Hypothalamus (tissue), 51 donors: ENCODE results near the gene PPP1R13B.

Experiments
- DNase-seq, 51 donors: peaks; one replicate each; lab custom pipeline; 2025; lab: John Stamatoyannopoulos, UW

The PPP1R13B gene

GRCh38 chr14:103734081-103734888, 113.1 kb downstream of the PPP1R13B start:
- DNase-seq: no peak

GRCh38 chr14:103733651-103734050, 113.7 kb downstream of the PPP1R13B start:
- DNase-seq: no peak

DNA sequence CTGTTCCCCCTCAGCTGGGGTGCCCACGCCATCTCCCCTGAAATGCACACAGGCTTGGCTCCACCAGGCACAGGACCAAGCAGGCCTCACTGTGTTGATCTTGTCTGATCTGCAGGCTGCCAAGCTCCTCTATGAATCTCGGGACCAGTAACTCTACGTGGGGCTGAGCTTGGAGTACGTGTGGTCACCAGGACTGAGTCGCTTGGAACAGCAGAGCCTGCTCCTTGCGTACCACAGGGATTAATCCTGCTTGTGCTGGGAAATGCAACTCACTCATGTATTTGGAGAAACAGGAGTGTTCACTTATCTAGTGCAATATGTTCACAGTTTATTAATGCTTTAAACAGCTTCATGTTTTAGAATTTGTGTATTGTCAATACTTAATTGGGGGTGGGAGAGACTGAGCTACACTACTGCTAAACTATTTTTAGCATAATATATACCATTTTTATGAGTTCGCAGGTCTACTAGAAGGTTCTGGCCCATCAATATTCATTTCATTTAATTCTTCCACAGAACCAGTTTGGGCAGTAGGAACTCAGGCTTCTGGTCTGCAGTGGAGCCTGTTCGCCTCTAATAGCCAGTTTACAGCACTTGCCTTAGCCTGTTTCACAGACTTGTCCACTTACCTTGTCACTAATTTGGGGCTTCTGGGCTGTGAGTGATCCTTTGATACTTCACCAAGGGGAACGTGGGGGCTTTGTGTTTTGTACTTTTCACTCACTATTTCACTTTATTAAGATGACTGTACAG, 114.3 kb downstream of the PPP1R13B start:
- DNase-seq: no peak

DNA sequence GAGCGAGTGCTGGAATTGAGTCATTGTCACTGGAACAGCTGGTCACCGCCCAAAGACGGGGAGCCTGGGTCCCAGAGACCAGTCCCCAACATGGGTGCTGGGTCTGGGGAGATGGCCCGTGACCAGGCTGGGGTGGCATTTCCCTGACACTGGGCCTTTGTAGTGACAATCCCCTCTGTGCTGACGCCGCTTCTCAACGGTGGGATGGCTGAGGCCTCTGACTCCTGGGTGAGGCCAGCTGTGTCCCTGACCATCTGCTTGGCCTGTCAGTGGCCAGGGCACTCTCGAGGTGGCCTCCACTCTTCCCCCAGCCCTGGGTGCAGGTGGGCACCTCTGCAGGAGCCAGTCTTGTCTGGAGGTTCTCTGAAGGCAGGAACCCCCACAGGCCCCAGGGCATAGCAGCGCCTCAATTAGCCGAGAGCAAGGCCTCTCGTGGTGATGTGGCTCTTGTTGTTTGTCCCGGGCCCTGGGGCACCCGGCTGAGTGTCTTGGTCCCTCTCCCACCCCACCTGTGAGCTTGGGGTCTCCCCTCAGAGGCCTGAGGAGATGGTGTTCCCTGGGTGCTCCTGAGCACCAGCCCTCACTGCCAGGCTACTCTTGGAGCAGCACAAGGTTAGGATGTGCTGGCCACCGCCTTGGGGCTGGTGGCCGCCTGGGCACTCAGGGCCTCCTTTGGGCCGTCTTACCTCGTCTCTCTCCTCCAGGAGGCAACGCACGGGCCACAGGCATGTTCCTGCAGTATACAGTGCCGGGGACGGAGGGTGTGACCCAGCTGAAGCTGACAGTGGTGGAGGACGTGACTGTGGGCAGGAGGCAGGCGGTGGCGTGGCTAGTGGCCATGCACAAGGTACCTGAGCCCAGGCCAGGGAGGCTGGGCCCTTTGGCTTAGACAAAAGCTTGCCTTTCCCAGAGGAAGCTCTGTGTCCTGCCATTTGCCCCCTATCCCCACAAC, 115.2 kb downstream of the PPP1R13B start:
- DNase-seq: no peak

GRCh38 chr14:103731481-103731880, 115.9 kb downstream of the PPP1R13B start:
- DNase-seq: no peak

DNA sequence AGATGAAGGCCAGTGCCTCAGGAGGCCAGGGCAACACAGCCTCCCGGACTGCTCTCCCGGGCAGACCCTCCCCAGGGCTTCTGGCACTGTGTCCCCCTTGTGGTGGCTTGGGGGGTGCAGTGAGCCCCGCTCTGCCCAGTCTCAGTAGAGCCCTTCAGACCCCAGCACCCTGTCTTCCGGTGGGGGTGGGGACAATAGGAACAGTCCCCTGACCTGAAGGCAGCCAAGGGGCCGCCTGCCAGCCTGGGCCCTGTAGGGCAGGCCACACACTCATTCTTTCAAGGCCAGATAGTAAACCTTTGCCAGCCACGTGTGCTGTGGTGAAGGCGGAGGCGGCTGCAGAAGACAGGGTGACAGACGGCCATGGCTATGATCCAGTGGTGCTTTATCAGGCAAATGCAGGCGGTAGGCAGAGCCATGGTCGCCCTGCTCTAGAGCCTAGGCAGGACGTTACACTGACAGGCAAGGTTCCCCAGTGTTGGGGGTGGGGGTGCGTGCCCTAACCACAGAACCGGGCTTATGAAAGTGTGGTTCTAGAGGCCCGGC, 116.8 kb downstream of the PPP1R13B start:
- peak in 3 of 51 donors; percentile 12 to 37 (median 23) for DNase-seq

- no peak for DNase-seq
Measured at GRCh38 chr14:103729496-103730448, 117.6 kb downstream of the PPP1R13B start.

DNA sequence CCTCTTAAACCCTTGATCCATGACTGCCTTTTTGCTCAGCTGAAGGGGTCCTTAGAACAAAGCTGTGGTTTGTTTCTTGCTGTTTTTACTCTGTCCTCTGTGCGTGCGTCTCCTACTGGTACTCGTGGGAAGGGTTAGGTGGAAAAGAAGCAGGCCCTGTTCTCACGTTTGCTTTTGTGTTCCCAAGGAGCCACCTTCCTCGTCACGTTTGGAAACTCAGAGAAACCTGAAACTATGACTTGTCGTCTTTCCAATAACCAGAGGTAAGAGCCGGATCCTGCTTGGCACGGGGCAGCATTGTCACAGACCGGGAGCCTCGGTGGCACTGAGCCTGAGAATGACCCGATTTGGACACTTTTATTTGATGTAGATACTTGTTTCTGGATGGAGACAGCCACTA, 118.7 kb downstream of the PPP1R13B start:
- no peak for DNase-seq

GRCh38 chr14:103728141-103728540, 119.2 kb downstream of the PPP1R13B start:
- no peak for DNase-seq

DNA sequence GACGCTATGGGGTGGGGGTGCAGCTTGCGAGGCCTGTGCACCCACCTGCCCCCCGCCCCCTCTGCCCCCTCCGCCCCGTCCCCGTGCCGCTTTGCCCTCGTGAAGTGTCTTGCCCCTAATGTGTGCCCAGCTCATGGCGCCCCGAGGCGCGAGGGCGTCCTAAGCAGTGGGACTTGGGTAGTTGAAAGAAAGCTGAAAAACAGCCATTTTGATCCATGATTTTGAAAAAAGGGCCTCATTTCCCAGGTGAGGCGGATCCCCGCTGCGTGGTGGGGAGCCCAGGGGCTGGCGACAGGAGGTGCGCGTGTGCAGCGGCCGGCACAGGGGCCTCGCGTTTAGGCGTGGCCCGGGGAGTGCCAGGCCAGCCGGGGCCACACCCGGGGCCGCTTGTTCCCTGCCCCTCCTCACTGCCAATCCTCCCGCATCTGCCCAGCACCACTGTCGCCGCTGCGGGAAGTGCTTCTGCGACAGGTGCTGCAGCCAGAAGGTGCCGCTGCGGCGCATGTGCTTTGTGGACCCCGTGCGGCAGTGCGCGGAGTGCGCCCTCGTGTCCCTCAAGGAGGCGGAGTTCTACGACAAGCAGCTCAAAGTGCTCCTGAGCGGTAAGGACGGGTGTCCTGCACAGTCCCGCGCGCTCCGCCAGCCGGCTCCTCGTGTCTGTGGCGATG, 119.9 kb downstream of the PPP1R13B start:
- peak in 9 of 51 donors; percentile 23 to 43 (median 34) for DNase-seq

DNA sequence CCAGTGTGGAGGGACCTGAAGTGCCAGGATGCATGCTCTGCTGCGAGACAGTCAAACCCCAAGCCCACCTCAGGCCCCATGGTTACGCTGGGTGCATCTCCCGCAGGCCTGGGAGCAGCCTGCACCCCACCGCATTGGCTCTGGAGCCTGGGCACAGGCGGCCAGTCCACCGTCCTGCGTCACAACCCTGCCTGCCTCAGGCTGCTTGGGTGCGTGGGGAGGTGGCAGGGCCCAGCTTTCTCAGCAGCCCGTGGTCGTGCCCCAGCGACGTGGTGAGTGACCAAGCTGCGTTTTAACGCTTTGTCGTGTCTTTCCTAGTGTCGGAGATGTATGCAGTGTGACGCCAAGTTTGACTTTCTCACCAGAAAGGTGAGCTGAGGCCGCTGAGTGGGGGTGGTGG, 120.9 kb downstream of the PPP1R13B start:
- DNase-seq: no peak

GRCh38 chr14:103725739-103726395, 121.5 kb downstream of the PPP1R13B start:
- no peak for DNase-seq

DNA sequence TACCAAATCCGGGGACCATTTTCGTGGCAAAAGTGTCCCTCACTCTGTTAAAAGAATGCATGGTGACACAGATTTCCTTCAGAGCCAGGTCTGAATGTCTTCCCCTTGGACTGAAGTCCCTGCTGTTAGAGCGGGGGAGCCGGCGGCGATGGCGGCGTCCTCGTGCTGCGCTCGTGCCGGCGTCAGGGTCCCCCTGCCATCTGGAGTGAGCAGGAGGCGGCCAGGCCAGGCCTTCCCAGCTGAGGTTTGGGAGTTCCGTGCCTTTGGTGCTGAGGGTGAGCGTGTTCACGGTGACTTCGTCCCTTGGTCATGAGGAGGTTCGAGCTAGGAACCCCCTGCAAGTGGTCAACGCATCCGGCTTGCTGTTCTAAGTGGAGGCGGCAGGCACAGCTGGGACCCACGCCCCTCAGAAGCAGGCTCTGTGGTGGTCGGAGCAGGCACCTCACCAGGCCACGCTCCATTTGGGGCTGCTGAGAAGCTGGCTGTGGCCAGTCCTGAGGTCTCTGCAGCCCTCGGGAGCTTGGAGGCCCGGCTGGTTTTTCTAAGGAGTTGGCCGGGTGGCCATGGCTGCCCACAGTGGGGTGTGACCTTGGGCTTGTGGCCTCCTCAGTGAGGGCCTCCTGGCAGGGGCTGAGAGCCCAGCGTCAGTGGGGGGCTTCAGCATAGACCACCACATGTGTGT, 122.2 kb downstream of the PPP1R13B start:
- no peak for DNase-seq

DNA sequence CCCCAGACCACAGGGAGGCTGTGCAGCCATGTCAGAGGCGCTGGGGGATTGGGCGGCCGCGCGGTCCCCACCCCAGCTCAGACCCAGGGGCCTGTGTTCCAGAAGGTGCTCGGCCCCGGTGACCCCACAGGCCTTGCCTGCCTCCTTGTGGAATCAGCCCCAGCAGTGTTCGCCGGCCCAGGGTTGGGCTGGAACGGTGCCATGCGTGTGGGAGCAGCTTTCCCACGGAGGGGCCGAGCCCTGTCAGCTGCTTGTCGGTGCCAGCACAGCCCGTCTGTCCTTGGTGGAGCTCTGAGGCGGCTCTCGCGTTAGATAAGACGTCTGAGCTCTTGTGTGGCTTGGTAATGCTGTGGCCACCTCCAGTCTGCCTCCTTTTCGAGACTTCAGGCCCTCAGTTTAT, 123.3 kb downstream of the PPP1R13B start:
- peak in 27 of 51 donors; percentile 16 to 70 (median 51) for DNase-seq

- no peak for DNase-seq
Measured at GRCh38 chr14:103723748-103724081, 123.7 kb downstream of the PPP1R13B start.

GRCh38 chr14:103721334-103722120, 125.8 kb downstream of the PPP1R13B start:
- peak in 3 of 51 donors; percentile 45 to 68 (median 49) for DNase-seq

DNA sequence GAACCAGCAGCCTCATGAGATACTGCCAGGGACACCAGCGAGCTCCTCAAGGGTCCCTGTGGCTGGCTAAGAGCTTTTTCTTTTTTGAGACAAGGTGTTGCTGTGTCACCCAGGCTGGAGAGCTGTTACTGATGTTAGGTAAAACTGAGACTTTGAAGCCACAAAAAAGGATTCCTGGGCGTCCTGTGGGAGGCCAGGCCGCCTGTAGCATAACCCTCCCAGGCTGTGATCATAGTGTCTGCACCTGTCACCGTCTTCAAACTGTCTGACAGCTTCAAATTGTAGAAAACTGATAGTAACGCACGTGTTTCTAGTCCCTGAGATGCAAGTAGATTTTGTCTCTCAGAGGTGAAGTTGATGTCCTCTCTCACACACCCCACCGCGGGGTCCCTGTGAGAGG, 127.6 kb downstream of the PPP1R13B start:
- DNase-seq: no peak
